BLaER1 (cell line): ENCODE measurements around the gene MICU2.

Experiments used
- H3K27ac ChIP-seq: shearing (Covaris generic); formaldehyde crosslinking; 2 replicates; pipeline ENCODE4 v1.8.1; 2022
- H3K27me3 ChIP-seq: shearing (Covaris generic); formaldehyde crosslinking; 2 replicates; pipeline ENCODE4 v1.8.1; 2022
- H3K36me3 ChIP-seq: shearing (Covaris generic); formaldehyde crosslinking; 2 replicates; pipeline ENCODE4 v1.8.1; 2022
- H3K4me1 ChIP-seq: shearing (Covaris generic); formaldehyde crosslinking; 2 replicates; pipeline ENCODE4 v1.8.1; 2022
- H3K4me2 ChIP-seq: shearing (Covaris generic); formaldehyde crosslinking; 2 replicates; pipeline ENCODE4 v1.8.1; 2022
- H3K4me3 ChIP-seq: shearing (Covaris generic); formaldehyde crosslinking; 2 replicates; pipeline ENCODE4 v1.8.1; 2022
- H3K9ac ChIP-seq: shearing (Covaris generic); formaldehyde crosslinking; 2 replicates; pipeline ENCODE4 v1.8.1; 2022
- H3K9me3 ChIP-seq: shearing (Covaris generic); formaldehyde crosslinking; 2 replicates; pipeline ENCODE4 v1.8.1; 2022
- H4K20me1 ChIP-seq: shearing (Covaris generic); formaldehyde crosslinking; 2 replicates; pipeline ENCODE4 v1.8.1; 2022
- Cebpa-rat ChIP-seq: shearing (Covaris generic); IDR thresholded peaks from 2 replicates; pipeline ENCODE4 v1.8.1; 2022

MICU2 gene

DNA sequence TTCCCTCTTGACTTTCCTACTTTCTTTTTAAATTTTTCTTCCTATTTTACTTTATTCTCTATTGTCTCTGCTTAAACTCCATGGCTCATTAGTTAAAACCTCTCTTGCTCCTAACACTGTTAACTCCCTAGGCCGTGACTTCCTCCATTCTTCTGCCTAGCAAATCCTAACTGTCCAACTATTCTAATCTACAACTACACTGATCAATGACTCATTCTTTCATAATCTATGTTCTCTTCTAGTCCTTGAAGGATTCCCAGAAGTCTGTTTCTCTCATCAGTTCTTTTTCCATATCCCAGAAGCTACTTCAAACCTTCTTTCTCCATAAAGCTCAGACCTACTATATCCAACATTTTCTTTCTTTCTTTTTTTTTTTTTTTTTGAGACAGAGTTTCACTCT lies 66.9 kb downstream of the MICU2 start:
- Histone ChIP-seq H3K9ac (no peak overlapping the region), H3K4me2 (no peak overlapping the region), H3K9me3 (no peaks in the 10 kb centered on the region), H3K27ac (no peak overlapping the region), H3K36me3 (peaks cover 25% of the 10 kb centered on the region), H4K20me1 (no peaks in the 10 kb centered on the region), H3K4me1 (no peaks in the 10 kb centered on the region), H3K27me3 (no peaks in the 10 kb centered on the region), H3K4me3 (no peak overlapping the region)
- TF ChIP-seq Cebpa-rat = no peak

DNA sequence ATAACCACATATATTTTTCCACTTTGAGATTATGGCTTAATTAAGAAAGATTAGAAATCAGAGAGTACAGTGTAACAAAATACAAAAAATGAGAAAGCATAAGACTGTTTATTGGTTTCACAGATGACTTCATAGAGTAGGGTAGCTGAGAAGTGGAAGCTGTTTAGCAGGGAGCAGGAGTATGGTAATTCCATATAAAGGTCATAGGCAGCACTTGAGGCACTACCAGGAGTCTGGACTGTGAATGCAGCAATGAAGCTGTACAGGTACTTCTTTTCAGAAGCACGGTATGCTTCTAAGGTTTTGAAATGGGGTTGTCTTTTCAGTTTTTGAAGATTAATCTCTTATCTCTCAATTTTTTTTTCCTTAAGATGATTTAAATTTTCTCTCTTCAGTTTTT lies 69.2 kb downstream of the MICU2 start:
- H3K27ac ChIP-seq = no peak overlapping the region
- H3K4me2 ChIP-seq = no peak overlapping the region
- TF ChIP-seq Cebpa-rat = no peak
- no peaks in the 10 kb centered on the region for H3K4me1 ChIP-seq
- peaks cover 31% of the 10 kb centered on the region for H3K36me3 ChIP-seq
- H3K9ac ChIP-seq = no peak overlapping the region
- H3K27me3 ChIP-seq = no peaks in the 10 kb centered on the region
- no peaks in the 10 kb centered on the region for H4K20me1 ChIP-seq
- no peaks in the 10 kb centered on the region for H3K9me3 ChIP-seq
- H3K4me3 ChIP-seq = no peak overlapping the region

DNA sequence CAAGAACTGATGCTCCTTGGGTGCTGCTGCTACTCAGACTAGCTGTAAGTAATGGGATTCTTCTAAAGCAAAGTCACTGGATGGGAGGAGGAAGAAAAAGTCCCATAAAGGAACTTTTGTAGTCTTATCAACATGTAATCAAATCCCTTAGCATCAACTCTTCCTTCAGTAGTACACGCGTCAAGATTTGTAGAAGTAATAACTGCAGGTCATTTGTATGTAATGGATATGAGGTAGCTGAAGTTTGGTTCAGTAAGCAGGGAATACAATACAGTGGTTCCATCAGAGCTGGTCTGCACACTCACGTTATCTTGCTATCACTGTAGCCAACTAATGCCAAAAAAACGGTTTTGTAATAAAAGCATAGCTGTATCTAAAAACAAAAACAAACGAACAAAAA lies 72.5 kb downstream of the MICU2 start:
- H3K4me2 ChIP-seq = no peak overlapping the region
- H3K36me3 ChIP-seq = peaks cover 31% of the 10 kb centered on the region
- no peak overlapping the region for H3K9ac ChIP-seq
- no peaks in the 10 kb centered on the region for H3K4me1 ChIP-seq
- H3K4me3 ChIP-seq = no peak overlapping the region
- TF ChIP-seq Cebpa-rat = no peak
- H3K27me3 ChIP-seq = no peaks in the 10 kb centered on the region
- no peaks in the 10 kb centered on the region for H4K20me1 ChIP-seq
- no peak overlapping the region for H3K27ac ChIP-seq
- H3K9me3 ChIP-seq = no peaks in the 10 kb centered on the region

DNA sequence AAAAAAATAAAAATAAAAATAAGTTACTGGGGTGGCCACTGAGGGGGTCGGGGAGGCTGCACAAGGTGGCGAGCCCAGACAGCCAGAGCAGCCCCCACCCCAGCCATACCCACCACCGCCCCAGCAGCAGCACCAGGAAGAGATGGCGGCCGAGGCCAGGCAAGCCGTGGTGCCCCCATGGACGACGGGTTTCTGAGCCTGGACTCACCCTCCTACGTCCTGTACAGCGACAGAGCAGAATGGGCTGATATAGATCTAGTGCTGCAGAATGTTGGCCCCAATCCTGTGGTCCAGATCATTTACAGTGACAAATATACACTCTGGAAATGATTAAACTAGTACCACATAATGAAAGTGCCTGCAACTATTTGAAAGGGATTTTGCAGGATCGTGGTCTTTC lies 73.3 kb downstream of the MICU2 start:
- Histone ChIP-seq H3K9me3 (no peaks in the 10 kb centered on the region), H4K20me1 (no peaks in the 10 kb centered on the region), H3K9ac (no peak overlapping the region), H3K4me2 (no peak overlapping the region), H3K27ac (no peak overlapping the region), H3K4me1 (no peaks in the 10 kb centered on the region), H3K36me3 (peaks cover 32% of the 10 kb centered on the region), H3K4me3 (no peak overlapping the region), H3K27me3 (no peaks in the 10 kb centered on the region)
- TF ChIP-seq Cebpa-rat = no peak

DNA sequence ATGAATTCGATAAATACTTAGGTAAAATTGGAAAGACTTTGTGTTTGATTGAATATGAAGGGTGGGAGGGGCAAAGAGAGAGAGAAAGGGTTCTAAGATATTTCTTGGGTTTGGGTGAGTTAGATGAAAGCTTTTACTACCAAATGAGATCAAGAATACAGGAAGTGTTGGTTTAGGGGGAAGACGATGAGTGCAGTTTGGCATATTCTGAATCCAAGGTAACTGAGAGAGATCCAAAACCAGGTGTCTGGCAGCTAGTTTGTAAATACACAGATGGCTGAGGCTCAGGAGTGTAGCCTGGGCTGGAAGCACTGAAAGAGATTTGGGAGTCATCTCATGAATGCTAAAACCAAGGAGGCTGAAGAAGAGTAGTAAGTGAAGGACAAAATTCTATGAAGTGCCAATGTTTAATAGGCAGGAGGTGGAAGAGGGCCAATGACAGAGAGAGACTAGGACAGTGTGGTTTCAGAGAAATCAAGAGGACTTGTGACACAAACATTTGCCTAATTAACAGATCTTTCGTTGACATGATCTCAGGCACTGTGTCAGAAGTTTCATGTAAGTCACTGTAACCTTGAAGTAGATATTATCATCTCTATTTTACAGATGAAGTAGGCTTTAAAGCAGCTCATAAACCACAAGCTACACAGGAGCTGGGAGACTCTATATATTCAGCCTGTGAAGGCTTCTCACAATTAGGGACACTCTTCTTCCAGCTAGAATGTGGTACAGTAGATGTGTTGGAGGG lies 74.7 kb downstream of the MICU2 start:
- Histone ChIP-seq H3K4me3 (no peak overlapping the region), H4K20me1 (no peaks in the 10 kb centered on the region), H3K4me2 (no peak overlapping the region), H3K27ac (no peak overlapping the region), H3K4me1 (no peaks in the 10 kb centered on the region), H3K27me3 (no peaks in the 10 kb centered on the region), H3K36me3 (peaks cover 31% of the 10 kb centered on the region), H3K9me3 (no peaks in the 10 kb centered on the region), H3K9ac (no peak overlapping the region)
- no peak for TF ChIP-seq Cebpa-rat

DNA sequence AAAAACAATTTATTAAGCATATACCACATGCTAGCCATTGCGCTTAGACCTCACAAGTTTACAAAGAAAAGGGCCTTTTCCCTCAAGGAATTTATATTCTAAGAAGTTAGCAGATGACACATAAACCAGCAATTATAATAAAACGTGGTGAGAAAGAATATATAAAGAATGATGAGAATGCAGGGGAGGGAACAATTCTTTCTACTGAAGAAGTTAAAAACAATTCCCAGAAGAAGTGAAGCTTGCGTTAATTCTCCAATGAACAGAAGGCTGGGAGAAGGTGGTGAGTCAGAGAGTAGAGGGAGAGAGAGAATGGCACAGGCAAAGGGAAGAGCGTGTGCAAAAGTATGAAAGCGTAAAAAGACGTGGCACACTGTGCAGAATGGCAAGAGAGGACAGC lies 75.4 kb downstream of the MICU2 start:
- peaks cover 30% of the 10 kb centered on the region; the same call in 1 of the 2 replicates for H3K36me3 ChIP-seq
- TF ChIP-seq Cebpa-rat = no peak
- no peaks in the 10 kb centered on the region for H4K20me1 ChIP-seq
- H3K4me1 ChIP-seq = no peaks in the 10 kb centered on the region
- no peaks in the 10 kb centered on the region for H3K27me3 ChIP-seq
- no peak overlapping the region for H3K4me2 ChIP-seq
- H3K4me3 ChIP-seq = no peak overlapping the region
- no peak overlapping the region for H3K27ac ChIP-seq
- H3K9ac ChIP-seq = no peak overlapping the region
- no peaks in the 10 kb centered on the region for H3K9me3 ChIP-seq

DNA sequence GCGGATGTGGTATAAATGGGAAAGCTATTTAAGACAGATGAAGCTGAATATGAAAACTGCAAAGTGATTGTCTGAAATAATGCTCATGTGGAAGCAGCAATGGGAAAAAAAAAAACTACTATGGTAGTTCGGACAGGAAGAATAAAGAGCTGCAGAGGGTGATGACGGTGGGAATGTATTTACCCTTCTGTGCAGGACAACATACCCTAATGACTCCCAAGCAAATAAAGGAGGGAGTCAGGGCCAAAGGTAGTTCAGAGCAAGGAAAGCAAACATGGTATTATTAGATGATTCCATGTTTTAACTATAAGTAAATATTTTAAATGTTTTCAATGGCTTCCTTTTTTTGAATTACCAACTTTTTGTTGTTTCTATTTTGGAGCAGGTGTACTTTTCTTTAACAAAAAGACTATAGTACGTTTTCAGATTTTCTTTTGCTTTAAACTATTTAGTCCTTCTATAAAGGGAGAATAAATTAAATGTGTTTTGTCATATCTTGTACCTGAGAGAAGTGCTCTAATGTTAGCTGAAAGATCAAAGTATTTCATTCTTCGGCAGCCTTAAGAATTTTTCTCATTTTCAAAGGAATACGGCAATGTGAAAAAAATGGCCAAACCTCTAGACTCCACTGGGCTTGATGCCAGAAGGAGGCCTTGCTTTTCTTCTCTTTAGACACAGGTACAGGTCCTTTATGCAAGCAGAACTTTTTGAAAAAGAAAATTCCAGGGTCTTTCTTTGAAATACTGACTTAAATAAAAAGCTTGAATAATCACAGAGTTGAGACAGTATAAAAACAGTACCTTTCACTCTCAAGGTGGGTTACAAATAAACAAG lies 77.0 kb downstream of the MICU2 start:
- TF ChIP-seq Cebpa-rat = no peak
- no peak overlapping the region for H3K4me3 ChIP-seq
- no peaks in the 10 kb centered on the region for H3K4me1 ChIP-seq
- H3K9ac ChIP-seq = no peak overlapping the region
- peaks cover 40% of the 10 kb centered on the region for H3K36me3 ChIP-seq
- no peaks in the 10 kb centered on the region for H3K9me3 ChIP-seq
- no peak overlapping the region for H3K27ac ChIP-seq
- H4K20me1 ChIP-seq = no peaks in the 10 kb centered on the region
- no peak overlapping the region for H3K4me2 ChIP-seq
- H3K27me3 ChIP-seq = no peaks in the 10 kb centered on the region

DNA sequence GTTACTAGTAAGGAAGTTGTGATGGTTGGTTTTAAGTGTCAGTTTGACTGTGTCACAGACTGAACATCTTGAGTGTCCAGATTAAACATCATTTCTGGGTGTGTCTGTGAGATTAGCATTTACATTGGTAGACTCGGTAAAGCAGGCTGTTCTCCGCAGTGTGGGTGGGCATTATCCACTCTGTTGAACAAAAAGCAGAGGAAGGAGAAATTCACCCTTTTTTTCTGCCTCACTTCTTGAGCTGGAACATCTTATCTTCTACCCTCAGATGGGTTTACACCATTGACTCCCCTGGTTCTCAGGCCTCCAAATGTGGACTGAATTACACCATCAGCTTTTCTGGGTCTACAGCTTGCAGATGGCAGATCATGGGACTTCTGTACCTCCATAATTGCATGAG lies 81.1 kb downstream of the MICU2 start:
- Histone ChIP-seq H4K20me1 (no peaks in the 10 kb centered on the region), H3K27ac (no peak overlapping the region), H3K27me3 (no peaks in the 10 kb centered on the region), H3K4me2 (no peak overlapping the region), H3K36me3 (peaks cover 46% of the 10 kb centered on the region), H3K9ac (no peak overlapping the region), H3K4me1 (no peaks in the 10 kb centered on the region), H3K9me3 (no peaks in the 10 kb centered on the region), H3K4me3 (no peak overlapping the region)
- TF ChIP-seq Cebpa-rat = no peak

DNA sequence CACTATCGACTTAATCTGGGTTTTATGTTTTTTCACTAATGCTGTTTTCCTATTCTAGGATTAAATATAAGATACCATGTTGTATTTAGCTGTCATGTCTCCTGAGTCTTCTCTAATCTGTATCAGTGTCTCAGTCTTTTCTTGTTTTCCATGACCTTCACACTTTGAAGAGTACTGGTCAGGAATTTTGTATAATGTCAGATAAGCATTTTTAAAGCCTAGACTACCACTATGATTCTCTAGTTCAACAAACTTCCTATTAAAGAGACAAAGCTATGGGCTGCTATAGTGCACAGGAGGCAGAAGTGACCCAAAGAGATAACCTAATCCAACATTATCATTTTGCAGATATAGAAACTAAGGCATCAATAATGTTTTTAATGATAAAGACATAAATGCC lies 81.8 kb downstream of the MICU2 start:
- H3K4me3 ChIP-seq = no peak overlapping the region
- H3K27me3 ChIP-seq = no peaks in the 10 kb centered on the region
- H3K9ac ChIP-seq = no peak overlapping the region
- H4K20me1 ChIP-seq = no peaks in the 10 kb centered on the region
- TF ChIP-seq Cebpa-rat = no peak
- peaks cover 43% of the 10 kb centered on the region for H3K36me3 ChIP-seq
- H3K27ac ChIP-seq = no peak overlapping the region
- no peak overlapping the region for H3K4me2 ChIP-seq
- no peaks in the 10 kb centered on the region for H3K9me3 ChIP-seq
- no peaks in the 10 kb centered on the region for H3K4me1 ChIP-seq

DNA sequence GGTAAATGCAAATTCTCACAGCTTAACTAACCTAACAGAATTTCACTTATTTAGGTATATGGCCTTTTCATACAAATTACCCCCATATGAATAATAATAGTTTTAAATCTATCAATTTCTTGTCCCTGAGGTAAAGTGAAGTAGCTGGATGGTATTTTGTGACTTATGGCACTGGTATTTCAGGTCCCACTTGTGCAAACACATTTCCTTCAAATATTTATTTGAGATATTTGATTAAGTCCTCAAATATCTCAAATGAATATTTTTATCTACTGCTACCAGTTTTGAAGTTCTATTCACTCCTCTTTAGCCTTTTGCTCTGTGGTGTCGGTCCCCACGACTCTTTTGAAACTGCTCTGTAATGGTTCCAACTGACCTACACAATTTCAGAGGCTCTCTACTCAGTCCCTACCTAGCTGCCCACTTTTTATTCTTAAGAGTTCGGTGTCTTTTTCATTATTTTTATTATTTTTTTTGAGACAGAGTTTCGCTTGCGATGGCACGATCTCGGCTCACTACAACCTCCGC lies 85.3 kb downstream of the MICU2 start:
- no peak for TF ChIP-seq Cebpa-rat
- no peaks in the 10 kb centered on the region for H4K20me1 ChIP-seq
- H3K4me2 ChIP-seq = no peak overlapping the region
- H3K36me3 ChIP-seq = peaks cover 41% of the 10 kb centered on the region
- no peaks in the 10 kb centered on the region for H3K9me3 ChIP-seq
- no peak overlapping the region for H3K27ac ChIP-seq
- no peak overlapping the region for H3K4me3 ChIP-seq
- no peak overlapping the region for H3K9ac ChIP-seq
- H3K27me3 ChIP-seq = no peaks in the 10 kb centered on the region
- H3K4me1 ChIP-seq = no peaks in the 10 kb centered on the region
